PC-3 (cell line): Measurements from ENCODE around the gene BCAS1.

ENCODE experiments used
- EZH2 ChIP-seq: fragments of 300-600 bp; sonication (generic); IDR thresholded peaks from one replicate; pipeline ENCODE4 v1.6.1; 2017; ENCODE audit warnings: antibody characterized with exemption, mild to moderate bottlenecking, low read length; ENCODE audit not compliant: unreplicated experiment
- TF ChIP-seq, protein P1 (sequence below): fragments of 300-600 bp; sonication (generic); conservative IDR thresholded peaks from 2 replicates; pipeline ENCODE4 v1.5.1; 2017; ENCODE audit warnings: antibody characterized with exemption, low read depth, mild to moderate bottlenecking, low read length

DNA sequence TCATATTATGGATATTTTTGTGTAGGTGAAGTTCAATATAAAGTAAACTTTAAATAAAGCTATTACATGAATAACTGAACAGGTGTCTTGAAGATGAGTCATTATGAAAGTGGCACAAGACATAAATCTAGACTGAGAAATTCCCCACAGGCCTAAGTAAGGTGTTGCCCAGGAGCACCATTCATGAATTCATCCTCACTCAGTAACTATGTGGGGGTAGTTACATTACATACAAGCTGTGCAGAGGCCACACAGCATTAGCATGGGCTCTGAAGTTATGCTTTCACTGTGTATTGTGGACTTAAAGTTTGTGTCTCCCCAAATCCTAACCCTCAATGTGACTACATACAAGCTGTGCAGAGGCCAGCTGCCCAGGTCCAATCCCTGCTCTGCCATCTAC is 65.9 kb downstream of the BCAS1 start:
- TF ChIP-seq, protein P1, sequence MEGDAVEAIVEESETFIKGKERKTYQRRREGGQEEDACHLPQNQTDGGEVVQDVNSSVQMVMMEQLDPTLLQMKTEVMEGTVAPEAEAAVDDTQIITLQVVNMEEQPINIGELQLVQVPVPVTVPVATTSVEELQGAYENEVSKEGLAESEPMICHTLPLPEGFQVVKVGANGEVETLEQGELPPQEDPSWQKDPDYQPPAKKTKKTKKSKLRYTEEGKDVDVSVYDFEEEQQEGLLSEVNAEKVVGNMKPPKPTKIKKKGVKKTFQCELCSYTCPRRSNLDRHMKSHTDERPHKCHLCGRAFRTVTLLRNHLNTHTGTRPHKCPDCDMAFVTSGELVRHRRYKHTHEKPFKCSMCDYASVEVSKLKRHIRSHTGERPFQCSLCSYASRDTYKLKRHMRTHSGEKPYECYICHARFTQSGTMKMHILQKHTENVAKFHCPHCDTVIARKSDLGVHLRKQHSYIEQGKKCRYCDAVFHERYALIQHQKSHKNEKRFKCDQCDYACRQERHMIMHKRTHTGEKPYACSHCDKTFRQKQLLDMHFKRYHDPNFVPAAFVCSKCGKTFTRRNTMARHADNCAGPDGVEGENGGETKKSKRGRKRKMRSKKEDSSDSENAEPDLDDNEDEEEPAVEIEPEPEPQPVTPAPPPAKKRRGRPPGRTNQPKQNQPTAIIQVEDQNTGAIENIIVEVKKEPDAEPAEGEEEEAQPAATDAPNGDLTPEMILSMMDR = no peak
- TF ChIP-seq EZH2 = no peak
